Measurements from ENCODE around the gene BABAM2.

Gene BABAM2

GRCh38 chr2:28354920-28355520 is 464.5 kb downstream of the BABAM2 start:
- no peak for DNase-seq

- no peak for DNase-seq
Observed at GRCh38 chr2:28355521-28356094, 465.1 kb downstream of the BABAM2 start.

GRCh38 chr2:28356095-28356911 is 465.8 kb downstream of the BABAM2 start:
- no peak for DNase-seq

- no peak for DNase-seq
Observed at GRCh38 chr2:28357055-28357454, 466.5 kb downstream of the BABAM2 start.

- no peak for DNase-seq
Observed at GRCh38 chr2:28357948-28358667, 467.6 kb downstream of the BABAM2 start.

- DNase-seq: no peak
Observed at GRCh38 chr2:28358668-28359201, 468.2 kb downstream of the BABAM2 start.

GRCh38 chr2:28359222-28360057 is 468.9 kb downstream of the BABAM2 start:
- DNase-seq: no peak

GRCh38 chr2:28360058-28360717 is 469.7 kb downstream of the BABAM2 start:
- no peak for DNase-seq

- DNase-seq: no peak
Observed at GRCh38 chr2:28360718-28361293, 470.3 kb downstream of the BABAM2 start.

- no peak for DNase-seq
Observed at GRCh38 chr2:28361991-28362710, 471.6 kb downstream of the BABAM2 start.

- DNase-seq: no peak
Observed at GRCh38 chr2:28362991-28363521, 472.5 kb downstream of the BABAM2 start.

- no peak for DNase-seq
Observed at GRCh38 chr2:28363686-28364280, 473.3 kb downstream of the BABAM2 start.

- DNase-seq: no peak
Observed at GRCh38 chr2:28364610-28365009, 474.1 kb downstream of the BABAM2 start.

GRCh38 chr2:28365158-28365557 is 474.6 kb downstream of the BABAM2 start:
- no peak for DNase-seq

GRCh38 chr2:28366149-28366495 is 475.6 kb downstream of the BABAM2 start:
- DNase-seq: no peak

GRCh38 chr2:28366496-28367282 is 476.2 kb downstream of the BABAM2 start:
- DNase-seq: no peak

- DNase-seq: no peak
Observed at GRCh38 chr2:28367667-28368356, 477.3 kb downstream of the BABAM2 start.

GRCh38 chr2:28368357-28368798 is 477.8 kb downstream of the BABAM2 start:
- DNase-seq: no peak
